Embryonic facial prominence (tissue), 1 donor: ENCODE results near the gene DYNC2LI1.
"Not testable (repeated sequence)": the region's sequence is repeated elsewhere in the genome, so short reads cannot be mapped to it uniquely, and the experiment has no call there.

Experiments
- DNase-seq: peaks from one replicate; pipeline ENCODE4 v3.0.0-alpha.2; 2016; ENCODE audit errors: extremely low spot score

The DYNC2LI1 gene

GRCh38 chr2:43773876-43774613 lies at the start of gene DYNC2LI1:
DYNC2LI1 (plus strand) TSS chr2:43774039; CDS start chr2:43774139, 100 bp downstream.
- peak; percentile 92 for DNase-seq

- no peak for DNase-seq
Measured at GRCh38 chr2:43724728-43725526, 48.9 kb upstream of the DYNC2LI1 start.

- no peak for DNase-seq
Measured at GRCh38 chr2:43725711-43726246, 48.1 kb upstream of the DYNC2LI1 start.

- not testable (repeated sequence) for DNase-seq
Measured at GRCh38 chr2:43726961-43727633, 46.7 kb upstream of the DYNC2LI1 start.

GRCh38 chr2:43727634-43728014 lies 46.2 kb upstream of the DYNC2LI1 start:
- no peak for DNase-seq

- DNase-seq, result no peak
Measured at GRCh38 chr2:43729491-43730174, 44.2 kb upstream of the DYNC2LI1 start.

GRCh38 chr2:43731211-43731610 lies 42.6 kb upstream of the DYNC2LI1 start:
- no peak for DNase-seq

GRCh38 chr2:43736637-43737036 lies 37.2 kb upstream of the DYNC2LI1 start:
- no peak for DNase-seq

GRCh38 chr2:43737097-43737854 lies 36.6 kb upstream of the DYNC2LI1 start:
- DNase-seq, result no peak

- no peak for DNase-seq
Measured at GRCh38 chr2:43737855-43738254, 36.0 kb upstream of the DYNC2LI1 start.

- DNase-seq, result no peak
Measured at GRCh38 chr2:43738257-43738656, 35.6 kb upstream of the DYNC2LI1 start.

GRCh38 chr2:43743706-43744105 lies 30.1 kb upstream of the DYNC2LI1 start:
- no peak for DNase-seq

- no peak for DNase-seq
Measured at GRCh38 chr2:43745457-43745856, 28.4 kb upstream of the DYNC2LI1 start.

GRCh38 chr2:43748333-43748732 lies 25.5 kb upstream of the DYNC2LI1 start:
- no peak for DNase-seq

- DNase-seq, result no peak
Measured at GRCh38 chr2:43749583-43749982, 24.3 kb upstream of the DYNC2LI1 start.

- DNase-seq, result no peak
Measured at GRCh38 chr2:43751476-43751990, 22.3 kb upstream of the DYNC2LI1 start.

- no peak for DNase-seq
Measured at GRCh38 chr2:43752302-43752701, 21.5 kb upstream of the DYNC2LI1 start.

GRCh38 chr2:43754180-43754579 lies 19.7 kb upstream of the DYNC2LI1 start:
- no peak for DNase-seq

GRCh38 chr2:43758739-43759138 lies 15.1 kb upstream of the DYNC2LI1 start:
- no peak for DNase-seq

- no peak for DNase-seq
Measured at GRCh38 chr2:43759195-43759594, 14.6 kb upstream of the DYNC2LI1 start.

- no peak for DNase-seq
Measured at GRCh38 chr2:43762286-43762685, 11.6 kb upstream of the DYNC2LI1 start.
